GM18858 (cell line): Measurements from ENCODE around the gene SLC9B1.
"Not testable (repeated sequence)": the region's sequence is repeated elsewhere in the genome, so short reads cannot be mapped to it uniquely, and the experiment has no call there.

Experiments used
- ATAC-seq: cut with Tn5 transposase; IDR thresholded peaks from one replicate; pipeline ENCODE4 v1.9.1; 2021; ENCODE audit not compliant: unreplicated experiment

Gene SLC9B1

GRCh38 chr4:103012060-103012459, 7.4 kb downstream of the SLC9B1 start:
- ATAC-seq, result no peak

GRCh38 chr4:103011378-103012025, 8.0 kb downstream of the SLC9B1 start:
- ATAC-seq, result no peak

GRCh38 chr4:103010804-103011203, 8.7 kb downstream of the SLC9B1 start:
- no peak for ATAC-seq

- ATAC-seq, result peak; percentile 93
Observed at GRCh38 chr4:103008875-103009729, 10.4 kb downstream of the SLC9B1 start.

GRCh38 chr4:103002551-103002950, 17.0 kb downstream of the SLC9B1 start:
- no peak for ATAC-seq

GRCh38 chr4:102994803-102995202, 24.7 kb downstream of the SLC9B1 start:
- no peak for ATAC-seq

- ATAC-seq, result not testable (repeated sequence)
Observed at GRCh38 chr4:102993985-102994384, 25.5 kb downstream of the SLC9B1 start.

GRCh38 chr4:102988429-102989020, 31.0 kb downstream of the SLC9B1 start:
- no peak for ATAC-seq

- no peak for ATAC-seq
Observed at GRCh38 chr4:102981005-102981404, 38.5 kb downstream of the SLC9B1 start.

- ATAC-seq, result not testable (repeated sequence)
Observed at GRCh38 chr4:102961813-102962212, 57.7 kb downstream of the SLC9B1 start.

- ATAC-seq, result no peak
Observed at GRCh38 chr4:102959496-102959895, 60.0 kb downstream of the SLC9B1 start.

GRCh38 chr4:102945066-102945465, 74.4 kb downstream of the SLC9B1 start:
- ATAC-seq, result no peak

- ATAC-seq, result not testable (repeated sequence)
Observed at GRCh38 chr4:102938063-102938462, 81.4 kb downstream of the SLC9B1 start.

GRCh38 chr4:102935716-102936115, 83.8 kb downstream of the SLC9B1 start:
- ATAC-seq, result no peak

- ATAC-seq, result not testable (repeated sequence)
Observed at GRCh38 chr4:102919697-102920096, 99.8 kb downstream of the SLC9B1 start.

GRCh38 chr4:102918859-102919258, 100.6 kb downstream of the SLC9B1 start:
- no peak for ATAC-seq

- no peak for ATAC-seq
Observed at GRCh38 chr4:102901804-102902203, 117.7 kb downstream of the SLC9B1 start.

- ATAC-seq, result not testable (repeated sequence)
Observed at GRCh38 chr4:102897610-102898009, 121.9 kb downstream of the SLC9B1 start.

- ATAC-seq, result not testable (repeated sequence)
Observed at GRCh38 chr4:102896547-102896946, 123.0 kb downstream of the SLC9B1 start.

- ATAC-seq, result not testable (repeated sequence)
Observed at GRCh38 chr4:102889866-102890265, 129.6 kb downstream of the SLC9B1 start.

GRCh38 chr4:102888570-102888969, 130.9 kb downstream of the SLC9B1 start:
- ATAC-seq, result not testable (repeated sequence)

- no peak for ATAC-seq
Observed at GRCh38 chr4:102883278-102883677, 136.2 kb downstream of the SLC9B1 start.
